GM12873 (cell line): ENCODE measurements around the gene MT1E.

ENCODE experiments used
- TF ChIP-seq, protein P1 (sequence below): IDR thresholded peaks from 2 replicates; pipeline ENCODE4 v1.5.1; 2012; ENCODE audit warnings: low read depth, mild to moderate bottlenecking, moderate library complexity, low read length, control low read depth; ENCODE audit not compliant: insufficient read depth; ENCODE audit errors: missing control alignments

MT1E gene

DNA sequence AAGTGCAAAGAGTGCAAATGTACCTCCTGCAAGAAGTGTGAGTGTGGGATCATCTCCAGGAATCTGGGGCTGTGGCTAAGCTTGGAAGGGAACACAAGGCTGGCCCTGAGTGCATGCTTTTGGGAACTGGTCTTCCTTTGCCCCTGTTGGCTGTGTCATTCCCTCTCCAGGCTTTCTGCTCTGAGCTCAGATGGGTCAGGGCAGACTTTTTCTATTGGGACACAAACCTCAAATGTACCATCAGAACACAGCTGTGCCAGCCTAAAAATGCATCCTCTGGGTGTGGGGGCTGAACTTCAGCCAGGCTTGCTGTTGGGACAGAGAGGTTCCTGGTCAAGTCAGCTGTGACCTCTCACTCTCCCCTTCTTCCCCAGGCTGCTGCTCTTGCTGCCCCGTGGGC lies 27.0 kb downstream of the MT1E start:
- TF ChIP-seq, protein P1, sequence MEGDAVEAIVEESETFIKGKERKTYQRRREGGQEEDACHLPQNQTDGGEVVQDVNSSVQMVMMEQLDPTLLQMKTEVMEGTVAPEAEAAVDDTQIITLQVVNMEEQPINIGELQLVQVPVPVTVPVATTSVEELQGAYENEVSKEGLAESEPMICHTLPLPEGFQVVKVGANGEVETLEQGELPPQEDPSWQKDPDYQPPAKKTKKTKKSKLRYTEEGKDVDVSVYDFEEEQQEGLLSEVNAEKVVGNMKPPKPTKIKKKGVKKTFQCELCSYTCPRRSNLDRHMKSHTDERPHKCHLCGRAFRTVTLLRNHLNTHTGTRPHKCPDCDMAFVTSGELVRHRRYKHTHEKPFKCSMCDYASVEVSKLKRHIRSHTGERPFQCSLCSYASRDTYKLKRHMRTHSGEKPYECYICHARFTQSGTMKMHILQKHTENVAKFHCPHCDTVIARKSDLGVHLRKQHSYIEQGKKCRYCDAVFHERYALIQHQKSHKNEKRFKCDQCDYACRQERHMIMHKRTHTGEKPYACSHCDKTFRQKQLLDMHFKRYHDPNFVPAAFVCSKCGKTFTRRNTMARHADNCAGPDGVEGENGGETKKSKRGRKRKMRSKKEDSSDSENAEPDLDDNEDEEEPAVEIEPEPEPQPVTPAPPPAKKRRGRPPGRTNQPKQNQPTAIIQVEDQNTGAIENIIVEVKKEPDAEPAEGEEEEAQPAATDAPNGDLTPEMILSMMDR = no peak

DNA sequence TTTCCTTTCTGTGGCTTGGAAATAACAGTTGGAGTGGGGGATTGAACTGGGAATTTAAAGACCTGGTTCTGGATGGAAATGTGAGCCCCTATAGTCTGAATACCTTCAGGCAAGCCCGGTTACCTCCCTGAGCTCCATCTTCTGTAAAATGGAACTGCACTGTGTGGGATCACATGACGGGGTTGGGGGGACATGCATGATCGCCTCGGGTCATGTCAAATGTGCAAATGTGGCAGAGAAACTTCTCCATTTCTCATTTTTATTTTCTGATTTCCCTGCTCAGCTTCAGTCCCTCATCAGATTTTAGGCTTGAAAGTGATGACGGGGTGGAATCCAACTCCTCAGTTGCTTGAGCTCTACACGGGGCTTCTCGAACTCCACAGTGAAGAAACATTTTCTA lies 27.6 kb downstream of the MT1E start:
- TF ChIP-seq, protein P1 = no peak

DNA sequence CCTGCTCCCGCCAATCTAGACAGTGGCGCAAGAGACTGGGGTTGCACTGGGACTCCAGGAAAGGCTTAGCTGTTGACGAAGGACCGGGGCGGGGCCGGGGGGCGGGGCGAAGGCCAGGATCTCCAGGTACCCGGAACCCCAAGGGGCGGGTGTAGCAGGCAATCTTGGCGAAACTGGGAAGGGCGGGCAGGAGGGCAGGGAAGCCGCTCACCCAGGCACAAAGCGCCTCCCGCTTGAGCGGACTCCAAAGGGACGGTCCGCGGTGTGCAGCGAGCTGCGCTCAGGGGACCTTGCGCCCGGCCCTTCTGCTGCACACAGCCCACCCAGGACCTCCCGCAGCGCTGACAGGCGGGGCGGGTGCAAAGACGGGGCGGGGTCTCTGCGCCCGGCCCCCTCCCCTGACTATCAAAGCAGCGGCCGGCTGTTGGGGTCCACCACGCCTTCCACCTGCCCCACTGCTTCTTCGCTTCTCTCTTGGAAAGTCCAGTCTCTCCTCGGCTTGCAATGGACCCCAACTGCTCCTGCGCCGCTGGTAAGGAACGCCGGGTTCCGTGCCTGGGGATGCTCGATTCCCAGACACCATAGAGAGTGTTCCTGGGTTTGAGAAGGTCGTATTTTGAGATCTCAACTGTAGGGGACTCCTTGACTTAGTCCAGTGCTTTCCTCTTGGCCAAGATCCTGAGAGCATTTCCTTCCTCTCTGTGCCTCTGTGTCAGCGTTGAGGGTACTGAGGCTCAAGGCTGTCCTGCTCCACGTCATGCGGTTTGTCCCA lies 32.2 kb downstream of the MT1E start, which contains the start of gene MT1F:
TSS of gene MT1F (plus strand) at position 405 of the 772 bp plus-strand sequence. CDS start at position 505, 100 bp downstream.
- TF ChIP-seq, protein P1 = no peak

DNA sequence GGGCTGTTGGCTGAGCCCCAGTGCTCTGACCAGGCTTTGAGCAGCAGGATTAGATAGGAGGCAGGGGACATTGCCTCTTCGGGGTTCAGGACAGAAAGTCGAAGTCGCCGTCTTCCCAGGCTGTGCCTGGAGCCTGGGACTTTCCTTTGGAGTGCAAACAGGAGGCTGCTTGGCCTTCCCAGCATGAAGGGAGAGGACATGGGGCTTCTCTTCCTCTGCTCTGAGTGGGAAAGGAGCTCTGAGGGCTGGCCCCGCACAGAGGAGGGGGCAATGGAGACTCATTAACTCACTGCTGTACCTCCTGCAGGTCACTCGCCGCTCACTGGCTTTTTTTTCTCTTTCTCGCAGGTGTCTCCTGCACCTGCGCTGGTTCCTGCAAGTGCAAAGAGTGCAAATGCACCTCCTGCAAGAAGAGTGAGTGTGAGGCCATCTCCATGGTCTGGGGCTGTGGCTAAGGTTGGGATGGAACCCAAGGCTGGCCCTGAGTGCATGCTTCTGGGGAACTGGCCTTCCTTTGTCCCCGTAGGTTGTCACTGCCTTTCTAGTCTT lies 32.8 kb downstream of the MT1E start:
- TF ChIP-seq, protein P1 = no peak

DNA sequence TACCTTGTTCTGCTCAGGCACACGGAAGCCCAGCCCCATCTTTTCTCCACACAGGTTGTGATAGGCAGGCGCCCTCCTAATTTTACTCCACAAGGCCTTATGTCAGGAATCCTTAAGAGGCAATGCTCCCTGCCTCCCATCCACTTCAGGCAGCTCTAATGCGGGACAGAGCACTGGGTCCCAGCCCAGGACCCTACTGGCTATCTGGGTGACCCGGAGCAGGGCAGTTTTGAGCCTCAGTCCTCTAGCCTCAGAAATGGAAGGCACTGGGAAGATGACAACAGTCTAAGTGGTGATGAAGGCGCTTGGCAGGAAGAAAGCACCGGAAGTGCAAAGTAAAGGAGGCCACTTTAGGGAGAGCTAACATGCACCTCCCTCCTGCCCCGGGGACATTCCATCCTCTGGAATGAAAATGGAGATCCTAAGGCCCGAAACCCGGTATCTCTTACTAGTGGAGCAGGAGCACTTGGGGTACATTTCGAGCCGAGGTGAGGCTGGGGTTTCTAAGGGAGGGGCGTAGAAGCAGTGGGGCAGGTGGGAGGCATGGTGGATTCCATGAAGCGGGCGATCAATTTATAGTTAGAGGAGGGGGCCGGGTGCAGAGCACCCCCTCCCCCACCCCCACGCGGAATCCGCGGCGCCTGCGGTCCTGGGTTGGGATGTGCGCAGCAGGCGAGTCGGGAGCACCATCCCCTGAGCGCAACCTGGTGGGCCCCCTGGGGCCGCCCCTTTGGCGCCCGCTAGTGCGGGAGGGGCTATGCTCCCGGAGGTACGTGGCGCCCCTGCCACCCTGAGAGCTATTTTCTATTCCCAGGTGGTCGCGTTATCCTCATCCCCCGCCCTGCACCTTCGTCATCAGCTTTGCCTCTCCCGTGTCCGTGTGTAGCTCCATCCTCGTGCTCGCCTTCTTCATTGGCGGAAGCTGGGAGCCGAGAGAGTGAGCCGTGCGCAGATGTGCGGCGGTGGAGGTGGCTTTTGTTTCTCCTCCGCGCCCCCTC lies 37.1 kb downstream of the MT1E start:
- TF ChIP-seq, protein P1 = no peak

DNA sequence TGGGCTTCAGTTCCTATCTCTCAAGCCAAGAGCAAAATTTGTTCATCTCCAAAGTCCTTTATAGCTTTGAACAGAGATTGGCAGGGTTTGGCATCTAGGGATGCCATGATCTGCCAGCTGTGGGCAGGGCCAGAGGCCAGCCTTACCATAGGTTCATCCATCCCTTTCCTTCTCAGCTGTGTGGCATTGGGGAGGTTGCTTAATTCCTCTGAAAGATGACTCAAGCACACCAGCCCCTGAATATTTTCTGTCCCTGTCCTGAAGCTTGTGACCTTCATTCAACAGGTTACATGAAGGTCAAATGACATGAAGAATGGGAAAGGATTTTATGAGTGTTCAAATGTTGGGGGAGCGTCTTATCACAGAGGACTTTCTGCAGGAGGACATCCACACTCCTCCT lies 38.9 kb downstream of the MT1E start:
- TF ChIP-seq, protein P1 = no peak
